GM12878 (cell line): ENCODE results near the gene HDAC5. TPM values are rescaled to one million over a fixed set of nuclear protein-coding genes. Genes with fewer than 3 reads are reported as not detected.

Experiments
- ATAC-seq: fragments of 200-7000 bp; cut with Tn5 transposase; 3 replicates; pipeline ENCODE4 v1.9.1; 2020; ENCODE audit warnings: mild to moderate bottlenecking, moderate library complexity
- BruUV-seq: library from RNA; stranded (reverse); fragments of 400-500 nt; replicated peaks from 2 replicates; lab custom pipeline; 2021; lab: Mats Ljungman, UMichigan
- CTCF ChIA-PET: fragments of 300-600 bp; sonication (Branson Sonifier 250); formaldehyde crosslinking; extraction: SDS; loops from one replicate; lab custom pipeline; 2021; ENCODE audit warnings: inconsistent platforms; lab: Yijun Ruan, JAX
- POLR2A ChIA-PET: fragments of 350-600 bp; formaldehyde crosslinking; extraction: SDS; loops from one replicate; lab custom pipeline; 2021; ENCODE audit warnings: inconsistent platforms; lab: Charles Lee
- RAD21 ChIA-PET: fragments of 300-600 bp; sonication (Branson Sonifier 250); formaldehyde crosslinking; loops from one replicate; lab custom pipeline; 2023; ENCODE audit warnings: antibody characterized with exemption; ENCODE audit not compliant: unreplicated experiment; lab: Charles Lee
- SMC1A ChIA-PET: fragments of 300-600 bp; sonication (Branson Sonifier 250); formaldehyde crosslinking; loops from one replicate; lab custom pipeline; 2023; ENCODE audit not compliant: unreplicated experiment, uncharacterized antibody; lab: Charles Lee
- DNase-seq: peaks from one replicate; pipeline ENCODE4 v3.0.0-alpha.2; 2011; ENCODE audit warnings: low read depth, low spot score
- FAIRE-seq: peaks from 3 replicates; lab custom pipeline; 2011; peaks lifted over from hg19 to GRCh38; lab: Jason Lieb, UNC
- H2AFZ ChIP-seq: 2 replicates; pipeline ENCODE4 v1.6.0; 2011; ENCODE audit warnings: low read depth, low read length, control low read depth; ENCODE audit not compliant: control insufficient read depth
- H3K27ac ChIP-seq: 2 replicates; pipeline ENCODE4 v1.5.1; 2011; ENCODE audit warnings: control low read depth; ENCODE audit not compliant: control insufficient read depth, insufficient read depth
- H3K27me3 ChIP-seq, 2 experiments: replicated peaks in 1 of 2; 2 replicates each; pipeline versions ENCODE4 v1.6.0 to v1.6.1; 2011; ENCODE audit warnings: low read length in 1 of 2; ENCODE audit not compliant: control insufficient read depth in 2 of 2, insufficient read depth in 2 of 2
- H3K36me3 ChIP-seq, 2 experiments: 2 replicates each; pipeline ENCODE4 v1.5.1; 2011; ENCODE audit warnings: low read length in 1 of 2; ENCODE audit not compliant: control insufficient read depth in 2 of 2, insufficient read depth in 2 of 2
- H3K4me1 ChIP-seq: 2 replicates; pipeline ENCODE4 v1.6.1; 2011; ENCODE audit warnings: mild to moderate bottlenecking, low read length, moderate library complexity, mixed read lengths; ENCODE audit not compliant: control insufficient read depth, insufficient read depth
- H3K4me2 ChIP-seq: 2 replicates; pipeline ENCODE4 v1.6.0; 2011; ENCODE audit warnings: control low read depth; ENCODE audit not compliant: control insufficient read depth, insufficient read depth
- H3K4me3 ChIP-seq: fragments of 200-600 bp; sonication (generic); 2 replicates; pipeline ENCODE4 v1.5.1; 2016
- H3K79me2 ChIP-seq: 2 replicates; pipeline ENCODE4 v1.6.0; 2011; ENCODE audit warnings: low read length; ENCODE audit not compliant: control insufficient read depth, insufficient read depth
- H3K9ac ChIP-seq: 2 replicates; pipeline ENCODE4 v1.8.0; 2011; ENCODE audit warnings: low read length, control low read depth, mixed read lengths; ENCODE audit not compliant: control insufficient read depth, insufficient read depth
- H3K9me3 ChIP-seq: replicated peaks from 3 replicates; pipeline ENCODE4 v1.5.1; 2011; ENCODE audit warnings: mild to moderate bottlenecking, low read length; ENCODE audit not compliant: control insufficient read depth, insufficient read depth
- H4K20me1 ChIP-seq: 2 replicates; pipeline ENCODE4 v1.6.0; 2011; ENCODE audit not compliant: control insufficient read depth, insufficient read depth
- ATF7 ChIP-seq: fragments of 450-650 bp; IDR thresholded peaks from 2 replicates; pipeline ENCODE4 v1.6.1; 2016; ENCODE audit warnings: low read depth, mild to moderate bottlenecking
- EP300 ChIP-seq, 2 experiments: fragments of 150-350 bp in 1 of 2; IDR thresholded peaks; 2 replicates each; pipeline ENCODE4 v1.6.1; 2011 to 2012; ENCODE audit warnings: low read depth in 2 of 2, low read length in 2 of 2, borderline replicate concordance in 1 of 2, improper control_type of control experiment in 1 of 2, inconsistent platforms in 1 of 2; ENCODE audit not compliant: control insufficient read depth in 1 of 2
- NFYB ChIP-seq: IDR thresholded peaks from 2 replicates; pipeline ENCODE4 v1.6.1; 2011; ENCODE audit warnings: low read depth, mild to moderate bottlenecking, low read length, improper control_type of control experiment, moderate library complexity; ENCODE audit not compliant: insufficient read depth
- NR2F1 ChIP-seq: fragments of 450-650 bp; conservative IDR thresholded peaks from 2 replicates; pipeline ENCODE4 v1.6.1; 2017; ENCODE audit warnings: mild to moderate bottlenecking
- WGBS: methylation state at CpG from one replicate; pipeline ENCODE4 v1.1.6; 2016; ENCODE audit warnings: low lambda C conversion rate; ENCODE audit not compliant: insufficient replicate concordance, insufficient coverage; ENCODE audit errors: missing lambda C conversion rate; 5-methylcytosine and 5-hydroxymethylcytosine counted together
- in situ Hi-C: fragments of 300-500 bp; cut with MboI; formaldehyde crosslinking; loops from 9 replicates; pipeline ENCODE4 v1.14.3; 2018; ENCODE audit warnings: mixed read lengths
- intact Hi-C: fragments of 100-400 bp; cut with micrococcal nuclease; formaldehyde crosslinking; loops from one replicate; pipeline ENCODE4 v1.14.2; 2022; ENCODE audit not compliant: unreplicated experiment
- polyA plus RNA-seq, 11 experiments: library from polyadenylated mRNA; depleted of rRNA in 4 of 11; unstranded in 6 of 11; stranded (reverse) in 5 of 11; fragments of >200 nt; fragmentation: Nextera tagmentation in 4 of 11; fragmentation: Illumina TruSeq in 1 of 11; extraction: Ambion mirVana in 4 of 11; extraction: Trizol in 1 of 11; gene quantifications; 1 replicate in 1 of 11; 2 replicates in 10 of 11; pipeline versions ENCODE4 v1.2.1 to v1.2.3, GENCODE V29; 2011 to 2016; ENCODE audit warnings: inconsistent platforms in 2 of 11, missing spikeins in 2 of 11, low read depth in 1 of 11
- total RNA-seq, 4 experiments: library from RNA; depleted of rRNA in 3 of 4; stranded (reverse); fragments of >200 nt in 3 of 4; fragmentation: Illumina TruSeq in 1 of 4; extraction: Trizol in 1 of 4; gene quantifications; 2 replicates each; pipeline versions ENCODE4 v1.2.1 to v1.2.3, GENCODE V29; 2013 to 2021
- TF ChIP-seq, protein P1 (sequence below): IDR thresholded peaks from 2 replicates; pipeline ENCODE4 v1.6.1; 2012; ENCODE audit warnings: low read length, inconsistent platforms

HDAC5 gene
- total and polyA plus RNA-seq, 10 of the 15 experiments (the other 5 are each of a cell fraction or from before 2014, with no cell fraction given): 1.1 to 58.0 (median 27.3) TPM

- ChIA-PET CTCF (interaction anchor here (0.8 to 1.6 kb wide), 6 partner anchors 9 to 224 kb away, joined by 3 to 11 read pairs (median 4); partner anchors contain the start of gene HDAC5), POLR2A (interaction anchor here (0.7 to 1.2 kb wide), 7 partner anchors 9 to 235 kb away, joined by 3 to 10 read pairs (median 3); partner anchors contain the start of gene HDAC5)
- no peak for FAIRE-seq
- no peaks in the 10 kb centered on the region for H4K20me1 ChIP-seq
- no peaks in the 10 kb centered on the region; a peak in 2 of 4 replicates for H3K36me3 ChIP-seq
- no peak overlapping the region for H3K27ac ChIP-seq
- H3K27me3 ChIP-seq: no peaks in the 10 kb centered on the region
- TF ChIP-seq EP300 (IDR thresholded peaks at IDR 0.05; ENCODE audit: borderline replicate concordance in 1 of 2, control insufficient read depth in 1 of 2, low read depth in 2 of 2, low read length in 2 of 2) (no peak), NFYB (no peak), NR2F1 (no peak), ATF7 (no peak)
- TF ChIP-seq, protein P1, sequence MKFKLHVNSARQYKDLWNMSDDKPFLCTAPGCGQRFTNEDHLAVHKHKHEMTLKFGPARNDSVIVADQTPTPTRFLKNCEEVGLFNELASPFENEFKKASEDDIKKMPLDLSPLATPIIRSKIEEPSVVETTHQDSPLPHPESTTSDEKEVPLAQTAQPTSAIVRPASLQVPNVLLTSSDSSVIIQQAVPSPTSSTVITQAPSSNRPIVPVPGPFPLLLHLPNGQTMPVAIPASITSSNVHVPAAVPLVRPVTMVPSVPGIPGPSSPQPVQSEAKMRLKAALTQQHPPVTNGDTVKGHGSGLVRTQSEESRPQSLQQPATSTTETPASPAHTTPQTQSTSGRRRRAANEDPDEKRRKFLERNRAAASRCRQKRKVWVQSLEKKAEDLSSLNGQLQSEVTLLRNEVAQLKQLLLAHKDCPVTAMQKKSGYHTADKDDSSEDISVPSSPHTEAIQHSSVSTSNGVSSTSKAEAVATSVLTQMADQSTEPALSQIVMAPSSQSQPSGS: no peak
- TF ChIP-seq, all 136 proteins: peak for 0
- Histone ChIP-seq H3K4me2 (no peak overlapping the region), H3K4me1 (peaks cover 9% of the 10 kb centered on the region), H3K9me3 (no peaks in the 10 kb centered on the region), H3K79me2 (peaks cover 45% of the 10 kb centered on the region), H3K4me3 (no peak overlapping the region), H2AFZ (no peak overlapping the region), H3K9ac (no peak overlapping the region)
- in situ Hi-C loops (loop anchor here (25.0 kb wide), 1 partner anchor 894 kb away; the partner anchor contains the start of gene TMEM106A), intact Hi-C loops (no loop called here)
- ATAC-seq: no peak
- no TSS peak for BruUV-seq
- ChIA-PET RAD21 (no interaction called here), SMC1A (interaction anchor here (1.6 kb wide), 1 partner anchor 9 kb away, joined by 6 read pairs; no protein-coding TSS in a partner anchor)
- no peak for DNase-seq
- WGBS: 100% methylated on average over 4 of the region's 4 CpGs
These were observed 16.6 kb downstream of the HDAC5 start for GRCh38 chr17:44106801-44107200.
